IPS-18c (cell line): ENCODE data around the gene JAG1.
"Not testable (repeated sequence)": the region's sequence is repeated elsewhere in the genome, so short reads cannot be mapped to it uniquely, and the experiment has no call there.

Source experiments
- H3K4me3 ChIP-seq: 2 replicates; pipeline ENCODE4 v1.7.0; 2013; ENCODE audit warnings: low read depth, mild to moderate bottlenecking, low read length, moderate library complexity; ENCODE audit not compliant: insufficient read depth
- H3K9me3 ChIP-seq: one replicate; pipeline ENCODE4 v1.6.1; 2013; ENCODE audit warnings: mild to moderate bottlenecking, low read length, moderate library complexity; ENCODE audit not compliant: control insufficient read depth, insufficient read depth

The JAG1 gene

GRCh38 chr20:10613426-10613825 is 60.4 kb downstream of the JAG1 start:
- not testable (repeated sequence) for H3K4me3 ChIP-seq, H3K9me3 ChIP-seq

DNA sequence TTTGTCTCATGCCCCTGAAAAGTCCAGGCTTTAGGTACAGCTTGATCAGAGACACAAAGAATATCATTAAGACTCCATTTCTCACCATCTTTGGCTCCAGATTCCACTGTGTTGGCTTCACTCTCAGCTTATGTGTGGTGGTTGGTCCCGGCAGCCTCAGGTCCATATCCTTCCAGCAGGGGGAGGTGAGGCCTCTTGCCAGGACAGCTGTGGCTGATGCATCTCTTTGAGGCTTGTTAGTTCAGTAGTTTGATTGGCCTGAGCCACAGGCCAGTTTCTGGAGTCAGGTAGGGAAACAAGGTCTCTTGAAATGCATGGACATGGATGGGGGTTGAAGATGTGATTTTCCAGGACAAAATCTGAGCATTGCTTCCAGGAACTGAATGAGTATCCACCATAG is 62.4 kb downstream of the JAG1 start:
- H3K9me3 ChIP-seq: no peaks in the 10 kb centered on the region

DNA sequence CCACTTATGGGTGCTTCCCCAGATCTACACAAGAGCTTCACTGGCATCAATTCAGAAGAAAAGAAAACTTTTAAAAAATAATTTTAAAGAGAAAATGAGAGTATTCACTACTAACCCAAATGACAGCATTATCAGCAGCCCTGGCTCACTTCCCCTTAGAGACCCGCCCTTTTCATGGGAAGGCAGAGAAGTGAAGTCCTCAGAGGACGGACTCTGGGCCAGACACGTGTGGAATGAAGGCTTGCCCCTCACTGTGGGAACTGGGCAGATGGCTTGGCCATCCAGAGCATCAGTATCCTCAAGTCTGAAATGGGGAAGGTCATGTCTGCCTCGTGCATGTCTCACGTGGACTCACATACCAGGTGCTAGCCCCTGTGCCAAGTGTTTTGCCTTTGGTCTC is 63.5 kb downstream of the JAG1 start:
- Histone ChIP-seq H3K9me3 (no peaks in the 10 kb centered on the region), H3K4me3 (no peak overlapping the region)

More for the DNA sequence above, 62.4 kb downstream of the JAG1 start:
- H3K4me3 ChIP-seq: no peak overlapping the region

- Histone ChIP-seq H3K9me3 (no peaks in the 10 kb centered on the region), H3K4me3 (no peak overlapping the region)
Observed at GRCh38 chr20:10609770-10610169, 64.0 kb downstream of the JAG1 start.

DNA sequence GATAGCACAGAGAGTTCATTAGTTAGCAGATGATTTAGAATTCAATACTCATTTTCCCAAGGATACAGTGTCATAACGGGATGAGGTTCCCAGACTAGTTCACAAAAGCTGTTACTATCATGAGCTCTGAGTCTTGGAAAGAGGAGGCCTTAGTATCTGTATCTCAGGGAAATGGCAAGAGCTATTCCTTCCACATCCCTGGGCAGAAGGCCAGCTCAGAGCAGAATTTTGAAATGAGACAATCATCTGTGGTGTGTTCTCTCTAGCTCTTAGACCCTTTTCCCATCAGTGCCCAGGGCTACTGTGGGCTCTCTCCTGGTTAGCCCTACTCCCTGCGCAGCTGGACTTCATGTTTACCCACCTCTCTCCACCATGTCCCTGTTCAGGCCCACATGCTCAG is 64.5 kb downstream of the JAG1 start:
- H3K9me3 ChIP-seq: no peaks in the 10 kb centered on the region

GRCh38 chr20:10605547-10606195 is 68.1 kb downstream of the JAG1 start:
- H3K4me3 ChIP-seq: no peak overlapping the region
- no peaks in the 10 kb centered on the region for H3K9me3 ChIP-seq

More for the DNA sequence above, 64.5 kb downstream of the JAG1 start:
- no peak overlapping the region for H3K4me3 ChIP-seq

- Histone ChIP-seq H3K4me3 (no peak overlapping the region), H3K9me3 (no peaks in the 10 kb centered on the region)
Observed at GRCh38 chr20:10604865-10605440, 68.8 kb downstream of the JAG1 start.

DNA sequence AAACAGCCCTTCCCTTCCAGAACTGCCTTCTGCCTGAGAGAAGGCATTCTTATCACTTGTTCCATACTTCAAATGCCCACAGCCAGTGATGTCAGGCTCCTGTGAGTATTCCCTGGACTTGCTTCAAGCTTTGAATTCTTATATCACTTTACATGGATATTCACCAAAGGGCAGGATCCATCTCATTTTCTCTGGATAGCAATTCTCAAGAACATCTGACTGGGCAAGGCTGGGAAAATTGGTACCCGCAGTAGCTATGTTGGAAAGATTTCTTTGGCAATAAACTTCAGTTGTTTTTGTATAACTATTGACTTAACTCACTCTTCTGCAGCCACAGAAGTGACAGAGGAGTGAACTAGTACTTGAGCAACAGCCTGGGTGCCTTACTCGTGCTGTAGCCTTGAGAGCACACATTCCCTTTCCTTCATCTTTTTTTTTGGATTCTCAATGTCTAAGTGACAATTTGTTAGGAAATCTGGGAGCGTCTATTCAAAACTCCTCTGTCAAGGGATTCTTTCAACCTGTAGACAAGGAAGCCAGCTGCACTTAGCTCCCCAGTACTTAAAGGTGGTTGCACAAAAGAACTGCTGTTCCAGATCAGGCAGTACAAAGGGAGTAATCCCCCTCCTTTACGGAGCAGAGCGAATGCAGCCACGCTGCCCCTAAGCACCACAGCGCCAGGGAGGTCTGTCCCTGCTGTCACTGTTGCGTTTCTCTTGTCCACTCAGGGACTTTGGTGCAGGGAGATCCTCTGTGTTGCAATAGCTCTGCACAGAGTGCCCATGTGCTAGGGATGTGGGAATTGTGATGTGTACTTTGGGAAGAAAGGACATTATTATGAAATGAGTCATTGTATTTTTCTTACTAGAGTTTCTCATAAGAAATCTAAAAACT is 69.6 kb downstream of the JAG1 start:
- no peak overlapping the region for H3K4me3 ChIP-seq
- H3K9me3 ChIP-seq: no peaks in the 10 kb centered on the region

DNA sequence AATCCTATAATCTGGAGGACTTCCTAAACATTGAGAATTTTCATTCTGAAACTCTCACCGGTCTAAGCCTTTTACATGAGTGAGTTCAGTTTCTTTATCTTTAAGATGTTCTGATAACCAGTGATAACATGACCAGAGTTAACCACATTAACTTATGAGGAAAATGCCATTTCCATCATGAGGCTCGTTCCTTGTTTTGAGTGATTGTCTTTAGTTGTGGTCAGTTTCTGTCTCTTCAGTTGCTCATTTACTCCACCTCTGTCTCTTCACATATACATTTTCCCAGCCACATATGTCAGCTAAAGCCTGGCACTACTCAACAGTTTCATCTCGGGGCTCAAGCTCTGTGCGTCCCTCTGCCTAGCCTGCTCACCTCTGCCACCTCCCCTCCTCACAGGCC is 70.4 kb downstream of the JAG1 start:
- no peaks in the 10 kb centered on the region for H3K9me3 ChIP-seq

GRCh38 chr20:10602221-10602871 is 71.5 kb downstream of the JAG1 start:
- H3K4me3 ChIP-seq: no peak overlapping the region

More for the DNA sequence above, 70.4 kb downstream of the JAG1 start:
- no peak overlapping the region for H3K4me3 ChIP-seq

DNA sequence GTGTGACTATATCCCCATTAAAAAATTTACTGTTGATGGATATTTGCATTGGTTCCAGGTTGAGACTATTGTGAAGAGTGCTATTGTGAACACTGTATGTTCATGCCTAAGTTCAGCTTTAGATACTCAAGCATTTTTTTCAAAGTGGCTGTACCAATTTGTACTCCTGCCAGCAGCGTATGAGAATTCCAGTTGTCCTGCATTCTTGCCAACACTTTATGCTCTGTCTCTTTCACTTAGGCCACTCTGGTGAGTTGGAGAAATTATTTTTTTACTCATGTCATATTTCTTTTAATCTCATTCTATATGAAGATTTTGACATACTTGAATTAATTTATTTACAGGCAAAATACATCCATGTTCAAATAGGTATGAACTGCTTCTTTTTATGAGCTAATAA is 76.2 kb downstream of the JAG1 start:
- Histone ChIP-seq H3K4me3 (no peak overlapping the region), H3K9me3 (no peaks in the 10 kb centered on the region)

More at GRCh38 chr20:10602221-10602871, 71.5 kb downstream of the JAG1 start:
- no peaks in the 10 kb centered on the region for H3K9me3 ChIP-seq

- no peaks in the 10 kb centered on the region for H3K9me3 ChIP-seq
- no peak overlapping the region for H3K4me3 ChIP-seq
Observed at GRCh38 chr20:10596710-10597121, 77.1 kb downstream of the JAG1 start.

DNA sequence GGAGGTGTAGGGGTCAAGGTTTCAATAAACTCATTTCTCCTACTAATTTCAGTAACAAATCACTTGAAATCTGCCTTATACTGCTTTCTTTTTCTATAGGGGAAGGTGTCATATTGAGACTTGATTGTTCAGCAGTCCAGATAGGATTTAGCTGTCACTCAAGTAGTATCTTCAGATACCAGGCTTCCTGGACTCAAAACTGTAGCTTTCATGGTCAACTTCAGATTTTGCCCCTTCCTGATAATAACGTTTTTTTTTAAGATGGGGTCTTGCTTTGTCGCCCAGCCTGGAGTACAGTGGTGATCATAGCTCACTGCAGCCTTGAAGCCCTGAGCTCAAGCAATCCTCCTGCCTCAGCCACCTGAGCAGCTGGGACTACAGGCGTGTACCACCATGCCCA is 77.8 kb downstream of the JAG1 start:
- Histone ChIP-seq H3K4me3 (no peak overlapping the region), H3K9me3 (peaks cover 1% of the 10 kb centered on the region)

DNA sequence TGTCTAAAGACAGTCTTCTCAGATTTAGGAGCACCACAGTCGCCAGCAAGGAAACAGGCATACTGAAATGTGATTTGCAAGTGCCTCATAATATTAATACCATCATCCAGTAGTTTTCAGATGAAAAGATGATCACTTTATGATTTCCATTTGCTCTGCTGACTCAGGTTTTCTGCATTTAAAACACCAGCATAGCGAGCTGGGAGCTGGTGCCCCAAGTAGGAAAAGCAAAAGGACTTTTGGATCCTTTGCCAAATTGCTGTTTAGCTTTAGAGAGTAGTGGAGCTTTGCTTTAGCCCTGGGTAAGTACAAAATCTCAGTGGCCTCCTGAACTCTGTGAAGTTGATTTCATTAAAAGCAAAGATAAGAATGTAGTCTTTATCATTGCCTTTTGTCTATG is 78.5 kb downstream of the JAG1 start:
- peaks cover 3% of the 10 kb centered on the region for H3K9me3 ChIP-seq
- no peak overlapping the region for H3K4me3 ChIP-seq

DNA sequence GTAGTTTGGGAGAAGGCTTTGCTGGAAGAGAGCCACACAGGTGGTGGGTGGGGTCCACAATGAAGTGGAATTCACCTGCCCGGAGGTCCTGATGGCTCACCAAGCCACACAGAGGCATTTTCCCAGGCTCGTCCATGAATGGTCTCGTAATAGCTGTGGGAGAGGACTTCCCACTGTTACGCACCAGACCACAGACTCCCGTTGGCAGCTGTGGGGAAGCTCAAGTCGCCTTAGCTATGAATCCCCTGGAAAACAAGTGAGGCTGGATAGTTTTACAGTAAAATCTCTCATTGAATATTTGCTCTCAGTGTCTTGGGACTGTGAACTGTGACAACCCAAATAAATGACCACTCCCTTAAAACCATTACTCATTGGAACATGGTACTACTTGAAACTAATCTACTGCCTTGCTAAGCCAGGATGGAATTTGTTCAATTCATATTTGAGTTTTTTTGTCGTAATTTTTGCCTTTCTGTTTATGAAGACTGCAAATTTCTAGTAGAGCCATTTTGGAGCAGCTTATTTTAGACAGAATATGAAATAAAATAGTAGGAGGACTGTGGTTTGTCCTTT is 79.4 kb downstream of the JAG1 start:
- peaks cover 3% of the 10 kb centered on the region for H3K9me3 ChIP-seq
- no peak overlapping the region for H3K4me3 ChIP-seq

DNA sequence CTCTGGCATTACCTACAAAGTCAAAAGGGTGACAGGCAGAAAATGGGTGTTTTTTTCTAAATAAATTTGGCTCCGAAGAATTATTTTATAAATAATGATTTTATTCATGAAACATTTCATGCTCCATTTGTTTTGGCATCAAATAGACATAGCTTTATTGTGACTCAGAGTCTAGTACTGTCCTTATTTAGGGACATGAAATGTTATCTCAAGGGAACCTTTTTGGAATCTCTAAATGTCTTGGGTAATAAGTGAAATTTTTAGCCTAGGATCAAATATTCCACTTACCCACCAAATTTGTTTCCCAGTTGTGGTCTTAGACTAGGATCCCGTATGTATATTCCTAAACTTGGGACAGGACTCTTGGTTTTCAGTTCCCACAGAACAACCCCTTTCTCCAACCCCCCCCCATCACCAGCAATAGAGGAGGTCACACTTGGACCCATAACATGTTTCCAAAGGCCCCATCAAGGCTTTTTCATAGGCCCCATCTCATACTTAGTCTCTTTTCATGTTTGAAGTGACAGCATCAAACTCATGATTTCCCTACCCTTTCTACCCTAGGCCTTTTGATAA is 81.8 kb downstream of the JAG1 start:
- H3K4me3 ChIP-seq: no peak overlapping the region
- H3K9me3 ChIP-seq: peaks cover 3% of the 10 kb centered on the region
